ENCODE measurements around the gene TTC16. TPM values are rescaled to one million over a fixed set of nuclear protein-coding genes. Genes with fewer than 3 reads are reported as not detected.
A peak's percentile ranks its signal among the peaks of the same experiment; 100 is the strongest.

Gene TTC16
- polyA plus RNA-seq (2012; ENCODE audit: low read depth, missing spikeins) = 0.04 TPM

- peak; percentile 100 for FAIRE-seq
- no peak for TF ChIP-seq PAX5 (IDR thresholded peaks at IDR 0.05; ENCODE audit: insufficient read depth, low read length, severe bottlenecking)
- TF ChIP-seq POU2F2 (IDR thresholded peaks at IDR 0.05; ENCODE audit: low read depth, low read length) = no peak
- TF ChIP-seq SPI1 (IDR thresholded peaks at IDR 0.05; ENCODE audit: low read depth, low read length) = no peak
- no peak for TF ChIP-seq POLR2AphosphoS5 (IDR thresholded peaks at IDR 0.05; ENCODE audit: low read depth, low read length)
- TF ChIP-seq POLR2A (IDR thresholded peaks at IDR 0.05; ENCODE audit: low read depth, low read length) = no peak
- TF ChIP-seq TAF1 (IDR thresholded peaks at IDR 0.05; ENCODE audit: low read depth, low read length) = no peak
- DNase-seq (ENCODE audit: insufficient read length, low spot score) = peak; percentile 100
These were observed at the start of gene TTC16, which contains the start of gene PTRH1 for GRCh38 chr9:127715470-127716337. Gene TTC16, plus strand, starts transcription at chr9:127716079. Its CDS starts 67 bp downstream, at chr9:127716146. Gene PTRH1, minus strand, starts transcription at chr9:127715663. Its CDS starts 24 bp downstream, at chr9:127715639.

DNA sequence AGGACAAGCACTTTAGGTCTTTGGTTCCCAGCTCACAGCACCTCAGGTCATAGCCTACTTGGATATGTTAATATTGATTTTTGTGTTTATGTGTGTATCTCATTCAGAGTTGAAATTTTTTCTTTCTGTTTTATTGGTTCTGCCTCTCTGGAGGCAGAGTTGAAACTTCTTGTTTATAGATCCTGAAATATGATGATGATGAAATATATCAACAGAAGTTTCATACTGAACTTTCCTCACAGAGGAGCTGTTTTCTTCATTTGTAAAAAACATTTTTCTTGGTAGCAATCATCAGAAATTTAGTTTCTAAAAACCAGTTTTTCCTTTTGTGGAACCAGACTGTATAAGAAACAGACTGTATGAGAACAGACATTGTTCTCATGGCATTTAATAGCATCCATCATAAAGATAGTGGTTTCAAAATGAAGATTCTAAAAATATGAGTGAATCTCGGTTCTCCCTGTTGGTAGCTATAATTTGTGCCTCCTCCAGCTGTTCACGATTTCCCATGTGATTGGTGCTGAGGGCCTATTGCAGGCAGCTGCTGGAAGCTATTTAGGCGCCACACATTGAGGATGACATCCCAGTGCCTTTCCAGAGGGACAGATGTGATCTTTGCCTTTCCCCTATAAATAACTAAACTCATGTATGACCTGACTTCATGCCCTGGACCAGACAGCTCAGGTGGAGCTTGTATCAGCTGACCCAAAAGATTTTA is 48.6 kb upstream of the TTC16 start:
- TF ChIP-seq SPI1 (IDR thresholded peaks at IDR 0.05; ENCODE audit: low read depth, low read length) (no peak), POLR2AphosphoS5 (IDR thresholded peaks at IDR 0.05; ENCODE audit: low read depth, low read length) (no peak), PAX5 (IDR thresholded peaks at IDR 0.05; ENCODE audit: insufficient read depth, low read length, severe bottlenecking) (no peak), POU2F2 (IDR thresholded peaks at IDR 0.05; ENCODE audit: low read depth, low read length) (no peak), TAF1 (IDR thresholded peaks at IDR 0.05; ENCODE audit: low read depth, low read length) (no peak), POLR2A (IDR thresholded peaks at IDR 0.05; ENCODE audit: low read depth, low read length) (no peak)
- FAIRE-seq (no peak), DNase-seq (ENCODE audit: insufficient read length, low spot score) (no peak)

DNA sequence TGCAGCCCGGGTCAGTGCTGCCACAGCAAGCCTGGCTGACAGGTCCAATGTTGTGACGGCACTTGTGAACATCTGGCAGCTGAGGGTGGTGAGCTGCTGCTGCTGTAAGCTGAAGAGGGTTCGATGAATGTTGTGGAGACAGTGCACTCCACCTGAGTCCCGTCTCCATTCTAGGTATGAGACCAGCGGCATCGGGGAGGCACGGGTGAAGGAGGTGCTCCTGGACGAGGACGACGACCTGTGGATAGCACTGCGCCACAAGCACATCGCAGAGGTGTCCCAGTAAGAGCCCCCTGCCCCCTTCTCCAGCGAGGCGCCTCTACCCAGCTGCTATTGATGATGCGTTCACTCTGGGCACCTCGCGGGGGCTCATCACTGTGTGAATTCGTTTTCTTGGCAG is 48.0 kb upstream of the TTC16 start:
- DNase-seq (ENCODE audit: insufficient read length, low spot score) (no peak), FAIRE-seq (no peak)
- TF ChIP-seq POU2F2 (IDR thresholded peaks at IDR 0.05; ENCODE audit: low read depth, low read length) = no peak
- no peak for TF ChIP-seq PAX5 (IDR thresholded peaks at IDR 0.05; ENCODE audit: insufficient read depth, low read length, severe bottlenecking)
- TF ChIP-seq POLR2A (IDR thresholded peaks at IDR 0.05; ENCODE audit: low read depth, low read length) = no peak
- TF ChIP-seq TAF1 (IDR thresholded peaks at IDR 0.05; ENCODE audit: low read depth, low read length) = no peak
- TF ChIP-seq SPI1 (IDR thresholded peaks at IDR 0.05; ENCODE audit: low read depth, low read length) = no peak

DNA sequence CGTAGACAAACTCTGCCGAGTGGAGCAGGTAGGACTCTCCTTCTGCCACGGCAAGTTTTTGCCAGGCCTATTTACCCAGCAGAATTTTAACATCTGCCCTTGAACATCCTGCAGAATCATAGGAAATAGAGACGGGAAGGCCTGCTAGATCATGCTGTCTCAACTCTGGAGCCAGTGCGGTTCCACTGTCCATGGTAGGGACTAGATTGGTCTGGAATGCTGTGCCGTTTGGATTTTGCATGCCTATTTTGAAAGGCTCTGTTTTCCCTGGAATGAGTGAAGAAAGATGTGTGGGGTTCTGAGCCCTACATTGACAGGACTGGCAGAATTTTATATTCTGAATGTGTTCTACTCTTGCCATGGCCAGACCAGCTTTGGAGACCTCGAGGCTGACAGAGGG is 42.6 kb upstream of the TTC16 start:
- TF ChIP-seq POLR2AphosphoS5 (IDR thresholded peaks at IDR 0.05; ENCODE audit: low read depth, low read length) (no peak), PAX5 (IDR thresholded peaks at IDR 0.05; ENCODE audit: insufficient read depth, low read length, severe bottlenecking) (no peak), SPI1 (IDR thresholded peaks at IDR 0.05; ENCODE audit: low read depth, low read length) (no peak), POLR2A (IDR thresholded peaks at IDR 0.05; ENCODE audit: low read depth, low read length) (no peak), TAF1 (IDR thresholded peaks at IDR 0.05; ENCODE audit: low read depth, low read length) (no peak), POU2F2 (IDR thresholded peaks at IDR 0.05; ENCODE audit: low read depth, low read length) (no peak)
- FAIRE-seq (no peak), DNase-seq (ENCODE audit: insufficient read length, low spot score) (no peak)

DNA sequence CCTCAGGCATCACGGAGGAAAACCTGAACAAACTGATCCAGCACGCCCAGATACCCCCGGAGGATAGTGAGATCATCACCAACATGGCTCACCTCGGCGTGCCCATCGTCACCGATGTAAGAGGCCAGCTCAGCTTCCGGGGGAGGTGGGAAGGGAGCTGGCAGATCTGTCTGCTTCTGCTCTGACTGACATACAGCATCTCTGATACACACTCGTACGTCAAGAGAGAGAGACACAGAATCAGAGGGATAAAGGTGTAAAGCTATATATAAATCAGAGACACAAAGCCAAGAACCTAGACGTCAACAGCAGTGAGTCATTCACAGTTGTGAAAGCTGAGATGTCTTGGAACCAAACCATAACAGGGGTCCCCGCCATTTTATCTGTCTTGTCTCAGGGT is 39.2 kb upstream of the TTC16 start:
- TF ChIP-seq POLR2AphosphoS5 (IDR thresholded peaks at IDR 0.05; ENCODE audit: low read depth, low read length) = no peak
- no peak for TF ChIP-seq POLR2A (IDR thresholded peaks at IDR 0.05; ENCODE audit: low read depth, low read length)
- TF ChIP-seq SPI1 (IDR thresholded peaks at IDR 0.05; ENCODE audit: low read depth, low read length) = no peak
- no peak for TF ChIP-seq TAF1 (IDR thresholded peaks at IDR 0.05; ENCODE audit: low read depth, low read length)
- TF ChIP-seq POU2F2 (IDR thresholded peaks at IDR 0.05; ENCODE audit: low read depth, low read length) = no peak
- no peak for TF ChIP-seq PAX5 (IDR thresholded peaks at IDR 0.05; ENCODE audit: insufficient read depth, low read length, severe bottlenecking)
- FAIRE-seq (no peak), DNase-seq (ENCODE audit: insufficient read length, low spot score) (no peak)

GRCh38 chr9:127679506-127679905 is 36.4 kb upstream of the TTC16 start:
- TF ChIP-seq TAF1 (IDR thresholded peaks at IDR 0.05; ENCODE audit: low read depth, low read length) = no peak
- no peak for TF ChIP-seq POLR2AphosphoS5 (IDR thresholded peaks at IDR 0.05; ENCODE audit: low read depth, low read length)
- TF ChIP-seq POU2F2 (IDR thresholded peaks at IDR 0.05; ENCODE audit: low read depth, low read length) = no peak
- TF ChIP-seq POLR2A (IDR thresholded peaks at IDR 0.05; ENCODE audit: low read depth, low read length) = no peak
- no peak for TF ChIP-seq PAX5 (IDR thresholded peaks at IDR 0.05; ENCODE audit: insufficient read depth, low read length, severe bottlenecking)
- TF ChIP-seq SPI1 (IDR thresholded peaks at IDR 0.05; ENCODE audit: low read depth, low read length) = no peak
- FAIRE-seq (no peak), DNase-seq (ENCODE audit: insufficient read length, low spot score) (no peak)

GRCh38 chr9:127680226-127680625 is 35.7 kb upstream of the TTC16 start:
- FAIRE-seq (no peak), DNase-seq (ENCODE audit: insufficient read length, low spot score) (no peak)
- TF ChIP-seq PAX5 (IDR thresholded peaks at IDR 0.05; ENCODE audit: insufficient read depth, low read length, severe bottlenecking) (no peak), POU2F2 (IDR thresholded peaks at IDR 0.05; ENCODE audit: low read depth, low read length) (no peak), POLR2AphosphoS5 (IDR thresholded peaks at IDR 0.05; ENCODE audit: low read depth, low read length) (no peak), TAF1 (IDR thresholded peaks at IDR 0.05; ENCODE audit: low read depth, low read length) (no peak), POLR2A (IDR thresholded peaks at IDR 0.05; ENCODE audit: low read depth, low read length) (no peak), SPI1 (IDR thresholded peaks at IDR 0.05; ENCODE audit: low read depth, low read length) (no peak)

DNA sequence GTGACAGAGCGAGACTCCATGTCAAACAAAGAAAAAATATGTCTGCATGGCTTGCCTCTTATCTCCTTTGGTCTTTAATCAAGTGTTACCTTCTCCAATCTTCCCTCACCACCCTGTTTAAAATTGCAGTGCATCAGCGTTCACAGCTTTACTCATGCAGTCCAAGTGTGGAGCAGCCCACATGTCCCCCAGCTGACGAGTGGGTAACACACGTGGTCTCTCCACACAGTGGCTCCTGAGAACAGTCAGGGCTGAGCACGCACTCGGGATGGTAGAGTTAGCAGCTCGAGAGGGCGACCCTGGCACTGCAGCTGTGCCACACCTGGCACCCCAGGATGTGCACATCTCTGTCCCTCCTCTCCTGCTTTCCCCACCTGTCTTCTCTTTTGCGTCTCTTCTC is 35.0 kb upstream of the TTC16 start:
- TF ChIP-seq SPI1 (IDR thresholded peaks at IDR 0.05; ENCODE audit: low read depth, low read length) (no peak), PAX5 (IDR thresholded peaks at IDR 0.05; ENCODE audit: insufficient read depth, low read length, severe bottlenecking) (no peak), POLR2AphosphoS5 (IDR thresholded peaks at IDR 0.05; ENCODE audit: low read depth, low read length) (no peak), POLR2A (IDR thresholded peaks at IDR 0.05; ENCODE audit: low read depth, low read length) (no peak), TAF1 (IDR thresholded peaks at IDR 0.05; ENCODE audit: low read depth, low read length) (no peak), POU2F2 (IDR thresholded peaks at IDR 0.05; ENCODE audit: low read depth, low read length) (no peak)
- DNase-seq (ENCODE audit: insufficient read length, low spot score) (no peak), FAIRE-seq (no peak)

All from GM12891 (cell line).